NK-92 (cell line): Measurements from ENCODE around the gene SLC2A11.
"Not testable (repeated sequence)": the region's sequence is repeated elsewhere in the genome, so short reads cannot be mapped to it uniquely, and the experiment has no call there.

ENCODE experiments used
- DNase-seq: peaks from one replicate; lab custom pipeline; 2025; ENCODE audit not compliant: unreplicated experiment; lab: John Stamatoyannopoulos, UW

SLC2A11 gene

DNA sequence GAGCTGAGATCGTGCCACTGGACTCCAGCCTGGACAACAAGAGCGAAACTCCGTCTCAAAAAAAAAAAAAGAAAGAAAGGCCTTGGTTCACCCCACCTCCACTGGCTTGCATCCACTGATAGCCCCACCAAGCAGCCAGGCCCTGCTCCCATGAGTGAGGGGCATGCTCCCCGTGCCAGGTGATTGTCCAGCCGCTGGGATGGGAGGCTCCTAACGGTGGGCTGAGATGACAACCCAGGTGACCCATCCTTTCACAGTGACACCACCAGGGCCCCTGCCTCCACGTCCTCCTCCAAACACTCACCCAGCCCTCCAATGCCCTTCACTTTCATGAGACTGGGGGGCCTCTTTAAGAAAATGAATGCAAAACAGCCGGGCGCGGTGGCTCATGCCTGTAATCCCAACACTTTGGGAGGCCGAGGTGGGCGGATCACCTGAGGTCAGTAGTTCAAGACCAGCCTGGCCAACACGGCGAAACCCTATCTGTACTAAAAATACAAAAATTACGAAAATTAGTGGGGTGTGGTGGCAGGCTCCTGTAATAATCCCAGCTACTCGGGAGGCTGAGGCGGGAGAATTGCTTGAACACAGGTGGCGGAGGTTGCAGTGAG lies 10.3 kb upstream of the SLC2A11 start:
- DNase-seq: no peak

DNA sequence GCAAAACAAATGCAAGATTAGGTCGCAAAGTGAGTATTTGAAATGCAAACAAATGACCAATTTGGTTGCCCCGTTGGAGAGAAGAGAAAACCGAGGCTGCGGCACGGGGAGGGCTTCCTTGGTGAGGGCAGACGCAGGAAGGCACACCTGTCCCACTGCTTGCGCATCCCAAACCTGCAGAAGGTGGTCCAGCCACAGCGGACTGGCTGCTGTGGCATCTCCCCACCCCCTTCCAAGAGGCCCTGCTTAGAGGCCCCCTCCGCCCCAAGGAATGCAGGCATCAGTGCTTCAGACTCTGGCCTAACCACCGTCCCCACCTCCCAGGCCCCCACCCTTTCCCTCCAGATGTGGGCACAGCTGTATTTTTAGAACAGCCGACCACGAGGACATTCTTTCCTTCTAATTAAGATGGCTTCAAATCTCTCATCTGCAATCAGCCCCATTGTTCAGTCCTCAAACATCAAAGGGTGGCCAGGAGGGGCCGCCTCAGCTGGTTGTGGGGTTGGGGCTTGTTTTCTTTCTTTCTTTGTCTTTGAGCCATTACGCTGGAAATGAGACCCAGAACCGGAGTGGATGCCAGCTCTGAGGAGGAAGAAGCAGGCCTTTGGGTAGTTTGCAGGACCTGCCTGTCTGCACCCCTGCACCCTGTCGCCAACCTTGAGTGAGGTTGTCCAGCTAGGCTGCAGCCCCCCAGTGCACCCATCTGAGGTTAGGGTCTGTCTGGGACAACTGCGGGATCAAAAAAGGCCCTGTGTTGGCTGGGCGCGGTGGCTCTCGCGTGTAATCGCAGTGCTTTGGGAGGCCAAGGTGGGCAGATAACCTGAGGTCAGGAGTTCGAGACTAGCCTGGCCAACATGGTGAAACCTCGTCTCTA lies 9.4 kb upstream of the SLC2A11 start:
- DNase-seq: no peak

DNA sequence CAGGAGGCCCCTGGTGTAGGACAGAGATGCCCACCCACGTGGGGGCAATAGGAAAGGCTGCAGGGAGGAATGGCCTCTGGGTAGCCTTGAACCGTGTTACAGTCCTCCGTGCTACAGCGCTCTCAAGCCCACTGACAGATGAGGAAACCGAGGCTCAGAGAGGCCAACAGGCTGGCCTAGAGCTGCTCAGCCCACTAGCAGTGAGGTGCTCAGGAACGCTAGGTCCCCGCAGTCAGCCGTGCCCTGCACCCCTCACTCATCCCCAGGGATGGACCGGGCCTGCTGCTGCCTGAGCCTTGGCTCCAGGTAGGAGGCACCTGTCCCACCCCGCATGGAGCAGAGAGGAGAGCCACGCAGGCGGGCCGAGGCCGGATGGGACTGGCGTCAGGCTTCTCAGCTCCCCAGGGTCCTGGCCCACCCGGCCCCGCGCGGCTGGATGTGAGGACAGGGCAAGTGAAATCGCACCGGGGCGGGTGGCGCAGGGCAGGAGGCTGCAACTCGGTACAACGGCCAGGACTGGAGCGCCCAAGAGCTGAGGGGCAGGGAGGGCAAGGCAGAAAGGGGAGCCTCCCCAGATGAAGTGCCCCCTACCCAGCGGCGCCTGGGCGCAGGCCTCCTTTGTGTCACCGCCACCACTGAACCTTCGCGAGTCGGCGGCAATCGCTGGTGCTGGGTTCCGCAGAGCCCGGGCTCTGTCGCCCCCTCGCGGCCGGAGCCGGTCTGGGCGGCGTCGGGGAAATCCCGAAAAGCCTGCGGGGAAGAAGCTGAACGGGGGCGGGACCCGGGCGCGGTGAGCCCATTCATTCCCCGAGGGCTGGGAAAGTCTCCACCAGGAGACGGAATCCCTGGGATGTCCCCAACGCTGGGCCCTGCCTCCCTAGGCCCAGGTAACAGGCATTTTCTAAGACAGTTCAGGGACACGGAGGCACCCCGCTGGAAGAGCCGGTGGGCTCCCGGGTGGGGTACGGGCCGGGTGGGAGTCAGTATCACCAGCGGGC lies 8.4 kb upstream of the SLC2A11 start:
- DNase-seq: no peak

DNA sequence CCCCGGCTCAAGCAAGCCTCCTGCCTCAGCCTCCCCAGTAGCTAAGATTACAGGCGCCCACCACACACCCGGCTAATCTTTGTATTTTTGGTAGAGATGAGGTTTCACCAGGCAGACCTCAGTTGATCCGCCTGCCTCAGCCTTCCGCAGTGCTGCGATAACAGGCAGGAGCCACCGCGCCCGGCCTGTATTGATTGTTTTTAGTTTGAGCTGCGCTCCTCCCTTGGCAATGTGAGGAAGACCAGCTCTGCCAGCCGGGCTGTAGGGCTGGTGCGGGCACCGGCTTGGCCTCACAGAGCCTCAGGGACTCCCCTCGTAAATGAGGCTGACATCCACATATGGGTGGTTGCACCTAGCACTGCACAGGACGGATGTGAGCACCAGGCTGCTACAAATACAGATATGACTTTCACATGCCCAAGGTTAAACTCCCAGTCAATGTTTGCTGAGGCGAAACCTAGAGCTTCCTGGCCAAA lies 7.5 kb upstream of the SLC2A11 start:
- DNase-seq: no peak

DNA sequence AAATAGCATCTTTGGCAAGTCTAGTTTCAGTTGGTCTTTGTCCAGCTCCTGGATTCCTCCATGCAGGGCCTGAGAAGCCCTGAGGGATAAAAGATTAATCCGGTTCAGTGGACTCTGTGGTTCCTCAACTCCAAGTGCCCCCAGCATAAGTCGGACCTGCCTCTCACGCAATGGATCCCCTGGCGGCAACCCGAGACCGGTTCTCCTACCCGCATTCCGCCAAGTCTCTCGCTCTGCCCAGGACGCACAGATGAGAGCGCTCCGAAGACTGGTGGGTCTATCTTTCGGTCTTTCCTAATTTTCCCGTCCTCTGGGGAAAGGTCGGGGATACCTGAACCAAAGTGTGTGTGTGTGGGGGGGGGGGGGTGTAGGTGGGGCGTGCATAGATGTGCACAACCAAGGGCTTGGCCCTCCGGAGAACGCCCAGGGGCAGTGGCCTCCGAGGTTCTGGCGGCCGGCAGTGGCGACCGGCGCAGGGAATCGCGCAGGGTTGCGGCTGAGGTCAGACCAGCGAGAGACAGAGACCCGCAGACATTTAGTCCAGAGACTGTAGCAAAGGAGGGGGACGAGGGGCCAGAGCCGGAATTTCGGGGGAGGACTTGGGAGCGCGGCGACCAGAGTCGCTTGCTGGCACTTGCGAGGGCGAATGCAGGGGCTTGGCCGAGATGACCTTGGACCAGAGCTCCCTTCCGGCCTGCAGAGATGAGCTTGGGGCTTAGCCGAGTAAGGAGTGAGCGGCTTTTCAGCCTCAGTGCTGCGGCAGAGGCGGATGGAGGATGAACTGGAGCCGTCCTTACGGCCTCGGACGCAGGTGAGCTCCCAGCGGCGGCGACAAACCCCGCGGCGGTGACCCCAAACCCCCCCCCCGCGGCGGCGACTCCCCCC lies 712 bp upstream of the SLC2A11 start:
- no peak for DNase-seq

DNA sequence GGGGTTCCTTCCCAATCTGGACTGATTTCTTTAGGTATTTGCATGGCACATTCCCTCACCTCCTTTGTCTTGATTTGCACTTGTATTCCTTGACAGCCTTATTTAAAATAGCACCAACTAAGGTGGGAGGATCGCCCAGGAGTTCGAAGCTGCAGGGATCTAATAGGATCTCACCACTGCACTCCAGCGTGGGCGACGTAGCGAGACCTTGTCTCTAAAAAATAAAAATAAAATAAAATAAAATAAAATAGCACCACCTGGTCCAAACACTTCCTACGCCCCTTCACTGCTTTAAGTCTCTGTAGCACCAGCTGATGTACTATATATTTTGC lies 775 bp downstream of the SLC2A11 start:
- no peak for DNase-seq

DNA sequence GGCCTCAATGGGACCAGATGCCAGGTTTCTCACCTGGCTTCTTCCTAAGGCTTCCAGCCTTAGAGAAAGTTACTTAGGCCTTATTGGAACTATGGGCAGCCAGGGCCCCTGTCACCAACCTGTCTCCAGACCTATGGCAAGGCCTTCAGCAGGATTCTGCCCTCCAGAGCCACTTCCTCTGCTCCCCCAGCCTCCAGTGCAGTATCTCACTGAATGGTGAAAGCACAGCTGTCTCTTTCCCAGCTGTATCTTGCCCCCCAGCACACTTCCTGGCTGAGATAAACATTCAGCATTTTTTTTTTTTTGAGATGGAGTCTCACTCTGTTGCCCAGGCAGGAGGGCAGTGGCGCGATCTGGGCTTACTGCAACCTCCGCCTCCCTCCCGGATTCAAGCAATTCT lies 1.5 kb downstream of the SLC2A11 start:
- DNase-seq: no peak

DNA sequence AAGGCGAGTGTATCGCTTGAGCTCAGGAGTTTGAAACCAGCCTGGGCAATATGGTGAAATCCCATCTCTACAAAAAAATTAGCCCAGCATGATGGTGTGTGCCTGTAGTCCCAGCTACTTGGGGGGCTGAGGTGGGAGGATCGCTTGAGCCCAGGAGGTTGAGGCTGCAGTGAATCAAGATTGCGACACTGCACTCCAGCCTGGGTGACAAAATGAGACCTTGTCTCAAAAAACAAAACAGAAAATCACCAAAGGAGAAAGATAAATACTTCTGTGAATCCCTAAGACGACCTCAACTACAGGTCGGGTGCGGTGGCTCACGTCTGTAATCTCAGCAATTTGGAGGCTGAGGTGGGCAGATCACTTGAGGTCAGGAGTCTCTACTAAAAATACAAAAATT lies 2.5 kb downstream of the SLC2A11 start:
- DNase-seq: not testable (repeated sequence)

DNA sequence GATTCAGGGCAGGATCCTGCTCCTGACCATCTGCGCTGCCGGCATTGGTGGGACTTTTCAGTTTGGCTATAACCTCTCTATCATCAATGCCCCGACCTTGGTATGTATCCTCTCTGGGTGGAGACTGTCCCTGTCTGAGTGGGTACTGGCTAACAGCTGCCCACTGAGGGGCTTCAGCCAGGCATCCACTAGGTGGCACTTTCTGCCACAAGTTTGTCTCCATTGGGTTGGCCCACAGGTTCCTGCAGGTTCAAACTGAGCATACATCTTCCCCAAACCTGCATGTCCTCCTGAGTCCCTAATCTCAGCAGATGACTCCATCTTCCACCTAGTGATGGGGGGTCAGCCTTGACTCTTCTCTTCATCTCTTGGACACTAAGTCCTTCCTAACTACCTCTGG lies 4.4 kb downstream of the SLC2A11 start:
- no peak for DNase-seq

DNA sequence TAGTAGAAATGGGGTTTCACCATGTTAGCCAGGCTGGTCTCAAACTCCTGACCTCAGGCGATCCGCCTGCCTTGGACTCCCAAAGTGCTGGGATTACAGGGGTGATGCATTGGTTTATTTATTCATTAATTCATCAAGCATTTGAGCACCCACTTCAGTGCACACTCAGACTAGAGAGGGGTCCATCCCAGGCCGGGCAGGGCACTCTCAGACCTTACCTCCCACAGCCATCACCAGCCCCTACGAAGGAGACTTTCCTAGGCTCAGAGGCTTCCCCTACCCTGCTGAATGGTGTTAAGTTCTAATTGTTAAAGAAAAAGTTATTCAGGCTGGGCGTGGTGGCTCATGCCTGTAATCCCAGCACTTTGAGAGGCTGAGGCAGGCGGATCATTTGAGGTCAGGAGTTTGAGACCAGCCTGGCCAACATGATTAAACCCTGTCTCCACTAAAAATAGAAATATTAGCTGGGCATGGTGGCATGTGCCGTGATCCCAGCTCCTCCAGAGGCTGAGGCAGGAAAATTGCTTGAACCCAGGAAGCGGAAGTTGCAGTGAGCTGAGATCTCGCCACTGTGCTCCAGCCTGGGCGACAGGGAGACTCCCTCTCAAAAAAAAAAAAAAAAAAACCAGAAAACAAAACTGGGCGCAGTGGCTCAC lies 7.0 kb downstream of the SLC2A11 start:
- DNase-seq: not testable (repeated sequence)

DNA sequence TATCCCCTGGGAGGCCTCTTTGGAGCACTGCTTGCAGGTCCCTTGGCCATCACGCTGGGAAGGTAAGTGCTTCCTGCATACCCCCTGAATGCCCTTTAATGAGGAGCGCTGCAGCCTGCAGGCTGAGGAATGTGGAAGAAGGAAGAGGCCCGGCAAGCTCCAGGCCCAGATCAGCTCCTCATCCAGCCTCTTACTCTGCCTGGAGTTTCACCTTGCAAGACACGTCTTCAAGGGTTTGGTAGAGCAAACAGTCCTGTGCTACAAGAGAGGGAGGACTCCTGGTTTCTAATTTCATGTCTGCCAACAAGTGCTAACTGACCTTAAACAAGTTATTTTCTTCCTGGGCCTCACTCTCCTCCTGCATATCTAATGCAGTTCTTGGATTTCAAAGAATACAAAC lies 10.9 kb downstream of the SLC2A11 start:
- DNase-seq: no peak

DNA sequence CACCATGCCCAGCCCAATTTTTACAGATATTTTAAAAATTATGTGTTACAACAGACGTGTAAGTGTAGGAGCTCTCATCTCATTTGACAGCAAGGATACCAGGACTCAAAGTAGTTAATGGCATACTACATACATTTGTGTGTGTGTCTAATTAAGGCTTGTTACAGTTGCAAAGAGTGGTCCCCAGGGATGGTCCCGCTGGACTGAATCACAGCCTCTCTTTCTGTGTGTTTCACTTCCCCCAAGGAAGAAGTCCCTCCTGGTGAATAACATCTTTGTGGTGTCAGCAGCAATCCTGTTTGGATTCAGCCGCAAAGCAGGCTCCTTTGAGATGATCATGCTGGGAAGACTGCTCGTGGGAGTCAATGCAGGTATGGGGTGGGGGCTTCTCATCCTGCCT lies 17.2 kb downstream of the SLC2A11 start:
- no peak for DNase-seq

DNA sequence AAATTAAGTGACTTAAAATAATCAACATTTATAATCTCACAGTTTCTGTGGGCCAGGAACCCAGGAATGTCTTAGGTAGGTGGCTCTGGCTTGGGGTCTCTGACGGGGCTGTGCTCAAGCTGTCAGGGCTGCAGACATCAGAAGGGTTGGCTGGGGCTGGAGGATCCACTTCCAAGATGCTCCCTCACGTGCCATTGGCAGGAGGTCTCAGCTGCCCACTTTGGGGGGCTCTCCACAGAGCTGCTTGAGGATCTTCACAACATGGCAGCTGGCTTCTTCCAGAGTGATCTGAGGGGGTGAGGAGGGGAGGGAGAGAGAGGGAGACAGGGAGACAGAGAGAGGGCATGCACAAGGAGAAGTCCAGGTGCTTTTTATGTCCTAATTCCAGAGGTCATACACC lies 18.1 kb downstream of the SLC2A11 start:
- DNase-seq: no peak

DNA sequence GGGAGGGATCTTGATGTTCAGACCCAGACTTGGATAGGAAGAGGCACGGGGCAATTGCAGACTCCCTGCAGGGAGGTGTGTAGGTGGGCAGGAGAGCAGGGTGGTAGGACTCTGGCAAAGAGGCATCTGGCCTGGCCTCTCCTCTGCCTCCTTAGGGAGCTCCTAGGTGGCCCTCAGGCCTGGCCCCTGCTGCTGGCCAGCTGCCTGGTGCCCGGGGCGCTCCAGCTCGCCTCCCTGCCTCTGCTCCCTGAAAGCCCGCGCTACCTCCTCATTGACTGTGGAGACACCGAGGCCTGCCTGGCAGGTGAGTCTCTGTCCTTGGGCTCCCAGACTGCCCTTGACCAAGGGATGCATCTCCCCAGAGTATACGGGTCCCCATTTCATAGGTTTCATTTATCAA lies 19.9 kb downstream of the SLC2A11 start:
- DNase-seq: no peak

DNA sequence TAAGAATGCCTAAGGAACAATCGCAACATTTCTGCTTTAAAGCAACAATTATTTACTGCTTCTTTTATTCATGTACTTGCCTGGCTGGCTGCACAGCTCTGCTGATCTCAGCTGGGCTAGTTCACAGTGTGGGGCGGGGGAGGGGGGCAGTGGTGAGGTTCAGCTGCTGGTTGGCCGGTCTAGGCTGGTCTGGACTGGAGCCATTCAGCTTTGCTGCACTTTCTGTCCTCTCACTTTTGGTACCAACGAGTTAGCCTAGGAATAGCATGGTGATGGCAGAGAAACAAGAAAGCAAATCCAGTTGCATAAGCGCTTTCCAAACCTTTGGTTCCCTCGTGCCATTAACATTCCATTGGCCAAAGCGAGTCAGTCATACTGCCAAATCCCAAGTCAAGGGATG lies 20.5 kb downstream of the SLC2A11 start:
- no peak for DNase-seq

DNA sequence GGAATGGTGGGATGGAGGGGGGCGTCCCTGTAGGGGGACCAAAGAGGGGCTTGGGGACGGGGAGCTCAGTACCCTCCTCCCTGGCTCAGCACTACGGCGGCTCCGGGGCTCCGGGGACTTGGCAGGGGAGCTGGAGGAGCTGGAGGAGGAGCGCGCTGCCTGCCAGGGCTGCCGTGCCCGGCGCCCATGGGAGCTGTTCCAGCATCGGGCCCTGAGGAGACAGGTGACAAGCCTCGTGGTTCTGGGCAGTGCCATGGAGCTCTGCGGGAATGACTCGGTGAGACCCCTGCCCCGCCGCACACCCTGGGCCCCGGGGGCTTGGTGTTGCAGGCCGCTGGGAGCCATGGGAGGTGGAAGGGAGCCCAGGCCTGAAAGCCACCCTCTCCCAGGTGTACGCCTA lies 24.7 kb downstream of the SLC2A11 start:
- DNase-seq: no peak

DNA sequence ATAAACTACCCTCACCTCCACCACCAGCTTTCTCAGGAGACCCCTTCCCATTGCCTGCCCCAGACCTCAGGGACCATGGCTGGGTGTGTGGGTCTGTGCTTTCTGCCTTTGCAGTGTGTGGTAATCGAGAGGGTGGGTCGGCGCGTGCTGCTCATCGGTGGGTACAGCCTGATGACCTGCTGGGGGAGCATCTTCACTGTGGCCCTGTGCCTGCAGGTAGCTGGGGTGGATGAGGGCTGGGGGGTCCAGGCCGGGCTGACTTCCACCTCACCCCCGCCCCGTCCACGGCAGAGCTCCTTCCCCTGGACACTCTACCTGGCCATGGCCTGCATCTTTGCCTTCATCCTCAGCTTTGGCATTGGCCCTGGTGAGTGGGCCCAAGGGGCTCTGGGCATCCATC lies 26.0 kb downstream of the SLC2A11 start:
- no peak for DNase-seq

DNA sequence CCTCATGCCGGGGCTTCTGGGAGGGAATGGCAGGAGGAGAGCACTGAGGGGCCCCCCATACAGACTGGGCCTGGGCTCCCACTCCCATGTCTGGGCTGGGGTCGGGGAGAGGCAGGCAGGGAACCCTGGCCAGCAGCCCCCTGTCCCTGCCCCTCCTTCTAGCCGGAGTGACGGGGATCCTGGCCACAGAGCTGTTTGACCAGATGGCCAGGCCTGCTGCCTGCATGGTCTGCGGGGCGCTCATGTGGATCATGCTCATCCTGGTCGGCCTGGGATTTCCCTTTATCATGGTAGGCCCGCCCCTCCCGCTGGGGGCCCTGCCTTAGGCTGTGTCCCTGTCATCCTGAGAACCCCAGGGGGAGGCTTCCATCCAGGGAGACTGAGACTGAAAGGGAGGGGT lies 26.5 kb downstream of the SLC2A11 start:
- DNase-seq: no peak

DNA sequence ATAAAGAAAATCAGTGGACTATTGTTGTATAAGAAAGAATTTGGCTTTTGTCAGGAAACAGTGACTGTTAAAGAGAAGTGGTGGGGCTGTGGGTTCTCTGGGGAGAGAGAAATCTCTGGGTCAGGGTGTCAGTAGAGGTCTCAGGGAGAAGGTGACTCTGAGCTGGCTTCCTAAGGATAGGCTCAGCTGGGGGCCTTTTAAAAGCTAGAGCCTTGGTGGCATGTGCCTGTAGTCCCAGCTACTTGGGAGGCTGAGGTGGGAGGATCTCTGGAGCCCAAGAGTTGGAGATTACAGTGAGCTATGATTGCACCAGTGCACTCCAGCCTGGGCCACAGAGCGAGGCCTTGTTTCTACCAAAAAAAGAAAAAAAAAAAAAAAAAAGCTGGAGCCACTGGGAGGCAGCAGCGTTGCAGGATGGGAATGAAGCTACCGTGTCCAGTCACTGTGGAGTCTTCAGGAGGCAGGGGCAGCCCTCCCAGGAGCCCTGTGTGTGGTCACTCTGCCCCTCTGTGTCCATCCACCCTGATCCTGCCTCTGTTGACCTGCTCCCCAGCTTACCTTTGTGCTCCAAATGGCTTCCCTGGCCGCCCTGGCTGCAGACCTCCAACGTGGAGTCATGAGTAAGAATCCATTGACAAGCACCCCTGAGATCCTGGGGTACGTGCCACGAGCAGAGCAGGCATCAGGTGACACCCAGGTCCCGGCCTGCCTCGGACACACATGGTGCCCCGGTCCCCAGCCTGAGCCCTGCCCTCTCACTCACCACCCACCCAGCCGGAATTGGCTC lies 31.1 kb downstream of the SLC2A11 start:
- no peak for DNase-seq
